Measurements from ENCODE around the gene MYLK. TPM values are rescaled to one million over a fixed set of nuclear protein-coding genes. Genes with fewer than 3 reads are reported as not detected.
A peak's percentile ranks its signal among the peaks of the same experiment; 100 is the strongest.

The MYLK gene, protein sequence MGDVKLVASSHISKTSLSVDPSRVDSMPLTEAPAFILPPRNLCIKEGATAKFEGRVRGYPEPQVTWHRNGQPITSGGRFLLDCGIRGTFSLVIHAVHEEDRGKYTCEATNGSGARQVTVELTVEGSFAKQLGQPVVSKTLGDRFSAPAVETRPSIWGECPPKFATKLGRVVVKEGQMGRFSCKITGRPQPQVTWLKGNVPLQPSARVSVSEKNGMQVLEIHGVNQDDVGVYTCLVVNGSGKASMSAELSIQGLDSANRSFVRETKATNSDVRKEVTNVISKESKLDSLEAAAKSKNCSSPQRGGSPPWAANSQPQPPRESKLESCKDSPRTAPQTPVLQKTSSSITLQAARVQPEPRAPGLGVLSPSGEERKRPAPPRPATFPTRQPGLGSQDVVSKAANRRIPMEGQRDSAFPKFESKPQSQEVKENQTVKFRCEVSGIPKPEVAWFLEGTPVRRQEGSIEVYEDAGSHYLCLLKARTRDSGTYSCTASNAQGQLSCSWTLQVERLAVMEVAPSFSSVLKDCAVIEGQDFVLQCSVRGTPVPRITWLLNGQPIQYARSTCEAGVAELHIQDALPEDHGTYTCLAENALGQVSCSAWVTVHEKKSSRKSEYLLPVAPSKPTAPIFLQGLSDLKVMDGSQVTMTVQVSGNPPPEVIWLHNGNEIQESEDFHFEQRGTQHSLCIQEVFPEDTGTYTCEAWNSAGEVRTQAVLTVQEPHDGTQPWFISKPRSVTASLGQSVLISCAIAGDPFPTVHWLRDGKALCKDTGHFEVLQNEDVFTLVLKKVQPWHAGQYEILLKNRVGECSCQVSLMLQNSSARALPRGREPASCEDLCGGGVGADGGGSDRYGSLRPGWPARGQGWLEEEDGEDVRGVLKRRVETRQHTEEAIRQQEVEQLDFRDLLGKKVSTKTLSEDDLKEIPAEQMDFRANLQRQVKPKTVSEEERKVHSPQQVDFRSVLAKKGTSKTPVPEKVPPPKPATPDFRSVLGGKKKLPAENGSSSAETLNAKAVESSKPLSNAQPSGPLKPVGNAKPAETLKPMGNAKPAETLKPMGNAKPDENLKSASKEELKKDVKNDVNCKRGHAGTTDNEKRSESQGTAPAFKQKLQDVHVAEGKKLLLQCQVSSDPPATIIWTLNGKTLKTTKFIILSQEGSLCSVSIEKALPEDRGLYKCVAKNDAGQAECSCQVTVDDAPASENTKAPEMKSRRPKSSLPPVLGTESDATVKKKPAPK (N-terminal part only)
- under 1 TPM in 1 of 2 experiments, not detected in 1; 0.11 TPM for total RNA-seq

DNA sequence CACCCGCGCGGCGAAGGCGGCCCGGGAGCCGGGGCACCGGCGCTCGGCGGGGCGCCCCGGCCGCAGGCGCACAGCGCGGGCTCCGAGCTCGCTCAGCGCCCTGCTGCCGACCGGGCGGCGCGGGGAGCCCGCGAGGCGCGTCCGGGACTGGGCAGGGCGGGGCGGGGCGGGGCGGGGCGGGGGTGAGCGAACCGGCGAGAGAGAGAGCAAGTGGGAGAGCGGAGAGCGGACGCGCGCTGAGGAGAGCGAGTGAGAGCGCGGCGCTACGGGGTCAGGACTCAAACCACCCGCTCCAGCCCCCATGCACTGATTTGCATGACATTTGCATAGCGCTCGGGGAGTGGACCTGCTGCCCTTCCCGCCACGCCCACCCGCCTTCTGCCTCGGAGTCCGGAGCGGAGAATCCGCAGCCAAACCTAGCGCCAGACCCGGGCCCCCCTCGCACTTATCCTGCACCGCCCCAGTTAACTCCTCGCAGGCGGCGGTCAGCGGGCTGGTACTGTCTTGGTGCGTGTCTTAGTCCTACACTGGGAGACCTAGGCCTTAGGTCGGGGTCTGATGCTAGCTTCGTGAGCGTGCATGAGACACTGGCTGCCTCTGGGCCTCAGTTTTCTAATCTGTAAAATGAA lies at the start of gene MYLK:
Gene MYLK (minus strand): TSS at position 130 of the 629 bp plus-strand sequence. CDS start 90,491 bp downstream, outside the sequence.
- POLR2A ChIA-PET: interaction anchor here (1.0 kb wide), 1 partner anchor 77 kb away, joined by 3 read pairs; the partner anchor contains the start of gene CCDC14
- peak; percentile 91 for ATAC-seq (ENCODE audit: low read depth)
- H3K4me3 Mint-ChIP-seq: peak within 1 kb of the TSS; percentile 82
- peak; percentile 67 for DNase-seq
- H3K36me3 Mint-ChIP-seq: peaks cover 2% of the 10 kb centered on the region
- peaks cover 1% of the 10 kb centered on the region for H3K9me3 Mint-ChIP-seq
- H3K27ac Mint-ChIP-seq: no peak within 1 kb of the TSS
- H3K4me1 Mint-ChIP-seq: peaks cover 5% of the 10 kb centered on the region
- peaks cover 67% of the 10 kb centered on the region for H3K27me3 Mint-ChIP-seq

DNA sequence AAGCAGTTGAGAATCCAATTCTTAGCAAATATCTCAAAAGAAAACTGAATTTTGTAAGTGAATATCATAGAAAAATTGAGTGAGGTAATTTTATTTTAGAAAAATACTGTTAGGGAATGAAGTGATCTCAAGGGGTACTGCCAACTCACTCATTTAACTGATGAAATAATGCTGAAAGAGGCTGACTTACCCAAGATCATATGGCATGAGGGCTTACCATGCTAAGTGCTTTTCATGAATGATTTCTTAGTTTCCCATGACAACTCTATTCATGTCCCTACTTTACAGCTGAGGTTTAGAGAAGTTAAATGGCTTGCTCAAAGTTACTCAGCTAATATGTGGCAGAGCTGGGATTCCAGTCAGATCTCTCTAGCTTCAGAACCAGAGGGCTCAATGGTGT lies 46.3 kb upstream of the MYLK start:
- H3K27me3 Mint-ChIP-seq: no peaks in the 10 kb centered on the region
- no peaks in the 10 kb centered on the region for H3K9me3 Mint-ChIP-seq
- H3K36me3 Mint-ChIP-seq: peaks cover 17% of the 10 kb centered on the region
- no peak for DNase-seq
- H3K4me3 Mint-ChIP-seq: no peak overlapping the region
- no peaks in the 10 kb centered on the region for H3K4me1 Mint-ChIP-seq
- no peak overlapping the region for H3K27ac Mint-ChIP-seq
- no peak for ATAC-seq (ENCODE audit: low read depth)
- POLR2A ChIA-PET: no interaction called here

DNA sequence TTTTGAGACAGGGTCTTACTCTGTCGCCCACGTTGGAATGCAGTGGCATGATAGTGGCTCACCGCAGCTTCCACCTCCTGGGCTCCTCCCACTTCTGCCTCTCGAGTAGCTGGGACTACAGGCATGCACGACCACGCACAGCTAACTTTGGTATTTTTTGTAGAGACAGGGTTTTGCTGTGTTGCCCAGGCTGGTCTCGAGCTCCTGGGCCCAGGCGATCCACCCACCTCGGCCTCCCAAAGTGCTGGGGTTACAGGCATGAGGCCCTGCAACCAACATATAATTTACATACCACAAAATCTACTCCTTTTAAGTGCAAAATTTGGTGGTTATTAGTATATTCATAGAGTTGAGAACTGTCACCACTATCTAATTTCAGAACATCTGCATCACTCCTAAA lies 45.2 kb upstream of the MYLK start:
- Mint-ChIP-seq H3K36me3 (peaks cover 26% of the 10 kb centered on the region), H3K27ac (no peak overlapping the region), H3K27me3 (no peaks in the 10 kb centered on the region), H3K4me3 (no peak overlapping the region), H3K9me3 (no peaks in the 10 kb centered on the region), H3K4me1 (no peaks in the 10 kb centered on the region)
- POLR2A ChIA-PET: no interaction called here
- ATAC-seq (ENCODE audit: low read depth) (no peak), DNase-seq (no peak)

DNA sequence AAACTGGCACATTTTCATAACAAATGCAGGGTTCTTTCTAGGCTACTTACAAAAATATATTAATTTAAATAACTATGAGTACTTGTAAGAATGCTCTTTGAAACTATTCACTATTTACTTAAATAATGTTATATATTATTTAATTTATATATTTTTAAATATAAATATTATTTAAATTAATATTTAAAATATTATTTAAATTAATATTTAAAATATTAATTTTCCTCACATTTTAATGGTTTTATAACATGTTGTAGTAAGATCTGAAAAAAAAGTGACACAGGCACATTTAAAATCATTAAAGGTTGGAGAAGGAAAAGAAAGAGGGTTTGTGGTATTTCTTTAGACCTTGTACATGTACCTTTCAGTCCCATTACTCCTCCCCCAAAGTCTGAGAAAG lies 42.3 kb upstream of the MYLK start:
- no peaks in the 10 kb centered on the region for H3K4me1 Mint-ChIP-seq
- H3K27ac Mint-ChIP-seq: no peak overlapping the region
- POLR2A ChIA-PET: no interaction called here
- no peaks in the 10 kb centered on the region for H3K27me3 Mint-ChIP-seq
- peaks cover 12% of the 10 kb centered on the region for H3K9me3 Mint-ChIP-seq
- DNase-seq (no peak), ATAC-seq (ENCODE audit: low read depth) (no peak)
- H3K36me3 Mint-ChIP-seq: peaks cover 47% of the 10 kb centered on the region
- H3K4me3 Mint-ChIP-seq: no peak overlapping the region

DNA sequence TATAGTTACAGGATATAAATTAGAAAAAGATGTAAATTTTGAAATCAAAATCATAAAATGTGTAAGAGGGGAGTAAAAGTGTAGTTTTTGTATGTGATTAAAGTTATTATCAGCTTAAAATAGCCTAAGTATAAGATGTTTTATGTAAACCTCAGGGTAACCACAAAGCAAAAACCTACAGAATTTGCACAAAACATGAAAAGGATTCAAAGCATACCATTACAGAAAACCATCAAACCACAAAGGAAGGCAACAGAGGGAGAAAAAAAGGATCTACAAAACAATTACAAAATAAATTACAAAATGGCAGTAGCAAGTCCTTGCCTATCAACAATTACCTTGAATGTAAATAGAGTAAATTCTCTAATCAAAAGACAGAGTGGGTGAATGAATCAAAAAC lies 36.7 kb upstream of the MYLK start:
- Mint-ChIP-seq H3K9me3 (peaks cover 26% of the 10 kb centered on the region), H3K4me1 (peaks cover 6% of the 10 kb centered on the region), H3K27ac (no peak overlapping the region), H3K36me3 (peaks cover 71% of the 10 kb centered on the region), H3K27me3 (no peaks in the 10 kb centered on the region), H3K4me3 (no peak overlapping the region)
- no peak for DNase-seq
- POLR2A ChIA-PET: no interaction called here
- no peak for ATAC-seq (ENCODE audit: low read depth)

DNA sequence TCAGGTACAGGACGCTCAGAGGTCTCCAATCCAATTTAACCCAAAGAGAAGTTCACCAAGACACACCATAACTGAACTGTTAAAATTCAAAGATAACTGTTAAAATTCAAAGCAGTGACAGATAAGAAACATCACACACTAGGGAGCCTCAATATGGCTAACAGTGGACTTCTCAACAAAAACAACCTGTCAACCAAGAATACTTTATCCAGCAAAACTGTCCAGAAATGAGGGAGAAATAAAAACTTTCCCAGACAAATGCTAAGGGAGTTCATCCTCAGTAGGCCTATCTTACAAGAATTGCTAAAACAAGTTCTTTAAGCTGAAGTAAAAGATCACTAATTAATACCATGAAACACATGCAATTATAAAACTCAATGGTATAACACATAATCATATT lies 36.3 kb upstream of the MYLK start:
- no peaks in the 10 kb centered on the region for H3K27me3 Mint-ChIP-seq
- H3K9me3 Mint-ChIP-seq: peaks cover 26% of the 10 kb centered on the region
- no peak overlapping the region for H3K27ac Mint-ChIP-seq
- H3K4me3 Mint-ChIP-seq: no peak overlapping the region
- no peak for ATAC-seq (ENCODE audit: low read depth)
- DNase-seq: no peak
- H3K36me3 Mint-ChIP-seq: peaks cover 70% of the 10 kb centered on the region
- H3K4me1 Mint-ChIP-seq: peaks cover 6% of the 10 kb centered on the region
- POLR2A ChIA-PET: no interaction called here

DNA sequence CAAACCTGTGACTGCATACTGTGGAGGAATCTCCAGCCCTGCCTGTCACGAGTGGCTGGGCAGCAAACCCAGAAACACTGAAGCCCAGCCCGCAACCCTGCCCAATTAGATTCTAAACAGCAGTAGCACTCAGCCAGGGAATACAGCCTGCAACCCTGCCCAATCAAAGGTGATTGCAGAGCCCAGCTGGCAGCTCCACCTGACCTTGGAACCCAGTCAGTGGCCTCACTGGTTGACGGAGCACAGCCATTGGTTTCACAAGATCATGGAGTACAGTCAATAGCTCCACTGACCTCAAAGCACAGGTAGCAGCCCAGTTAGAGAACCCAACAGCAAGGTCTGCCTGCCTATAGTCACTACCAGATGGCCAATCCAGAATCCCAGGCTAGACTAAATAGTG lies 35.2 kb upstream of the MYLK start:
- H3K9me3 Mint-ChIP-seq: peaks cover 26% of the 10 kb centered on the region
- H3K27me3 Mint-ChIP-seq: no peaks in the 10 kb centered on the region
- POLR2A ChIA-PET: no interaction called here
- no peak for ATAC-seq (ENCODE audit: low read depth)
- H3K4me1 Mint-ChIP-seq: peaks cover 6% of the 10 kb centered on the region
- no peak for DNase-seq
- H3K4me3 Mint-ChIP-seq: no peak overlapping the region
- H3K36me3 Mint-ChIP-seq: peaks cover 67% of the 10 kb centered on the region
- H3K27ac Mint-ChIP-seq: no peak overlapping the region

DNA sequence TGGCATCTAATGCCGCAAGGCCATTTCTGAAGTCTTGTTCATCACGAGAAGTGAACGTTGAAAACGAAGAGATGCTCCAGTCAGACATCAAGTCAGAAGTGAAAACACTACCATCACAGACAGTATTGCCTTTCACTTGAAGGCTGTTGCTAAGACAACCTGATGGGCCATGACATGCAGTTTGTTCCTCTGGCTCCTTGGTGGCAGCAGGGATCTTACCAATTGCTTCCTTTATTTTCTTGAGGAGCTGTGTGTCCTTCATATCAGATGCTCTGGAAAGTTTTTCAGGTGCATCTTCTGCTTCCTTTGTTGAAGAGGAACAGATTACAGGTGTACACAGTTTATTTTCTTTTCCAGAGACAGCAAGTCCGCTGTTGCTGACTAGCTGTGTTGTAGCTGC lies 30.7 kb upstream of the MYLK start:
- peaks cover 26% of the 10 kb centered on the region for H3K36me3 Mint-ChIP-seq
- H3K9me3 Mint-ChIP-seq: peaks cover 3% of the 10 kb centered on the region
- H3K4me1 Mint-ChIP-seq: no peaks in the 10 kb centered on the region
- no peak for ATAC-seq (ENCODE audit: low read depth)
- no peak overlapping the region for H3K27ac Mint-ChIP-seq
- POLR2A ChIA-PET: no interaction called here
- DNase-seq: no peak
- H3K4me3 Mint-ChIP-seq: no peak overlapping the region
- no peaks in the 10 kb centered on the region for H3K27me3 Mint-ChIP-seq

DNA sequence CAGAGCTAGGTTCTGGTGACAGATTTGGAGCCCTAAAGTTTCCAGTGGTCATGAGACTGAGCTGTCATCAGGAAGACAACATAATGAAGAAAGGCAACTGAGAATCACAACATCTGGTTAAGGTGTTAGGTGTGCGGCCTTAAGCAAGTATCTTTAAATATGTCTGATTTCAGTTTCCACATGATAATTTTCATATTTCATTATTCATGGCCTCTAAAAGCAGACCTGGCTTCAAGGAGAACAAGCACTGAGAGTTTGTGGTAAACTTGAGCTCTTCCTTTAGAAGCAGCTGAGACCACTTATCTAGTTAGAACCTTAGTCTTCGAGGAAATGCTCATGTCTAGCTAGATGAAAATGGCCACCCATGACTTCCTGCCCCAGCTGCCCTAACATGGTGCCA lies 25.7 kb upstream of the MYLK start:
- DNase-seq: no peak
- Mint-ChIP-seq H3K27ac (no peak overlapping the region), H3K36me3 (peaks cover 2% of the 10 kb centered on the region), H3K27me3 (no peaks in the 10 kb centered on the region), H3K4me3 (no peak overlapping the region), H3K9me3 (no peaks in the 10 kb centered on the region), H3K4me1 (no peaks in the 10 kb centered on the region)
- POLR2A ChIA-PET: no interaction called here
- ATAC-seq (ENCODE audit: low read depth): no peak

DNA sequence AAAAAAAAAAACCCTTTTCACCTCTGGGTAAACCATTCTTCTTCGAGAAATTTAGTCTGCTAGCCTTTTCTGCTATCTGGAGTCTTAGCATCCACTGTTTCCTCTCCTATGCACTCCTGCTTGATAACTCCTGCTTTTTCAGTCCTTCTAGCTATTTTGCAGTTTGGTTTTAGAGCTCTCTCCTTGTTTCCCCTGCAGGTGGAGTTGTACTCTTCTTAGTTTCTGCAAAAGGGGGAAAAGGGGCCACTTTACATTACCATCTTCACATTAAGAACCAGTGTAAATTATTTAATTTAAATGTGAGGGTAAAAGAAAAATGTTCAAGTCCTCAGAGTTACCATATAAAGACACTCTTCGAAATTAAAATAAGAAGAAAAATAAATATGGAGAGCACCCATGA lies 23.6 kb upstream of the MYLK start:
- H3K4me1 Mint-ChIP-seq: no peaks in the 10 kb centered on the region
- no peaks in the 10 kb centered on the region for H3K9me3 Mint-ChIP-seq
- no peak overlapping the region for H3K27ac Mint-ChIP-seq
- H3K27me3 Mint-ChIP-seq: no peaks in the 10 kb centered on the region
- no peak for DNase-seq
- POLR2A ChIA-PET: interaction anchor here (0.7 kb wide), 1 partner anchor 225 kb away, joined by 3 read pairs; no protein-coding TSS in a partner anchor
- no peaks in the 10 kb centered on the region for H3K36me3 Mint-ChIP-seq
- H3K4me3 Mint-ChIP-seq: no peak overlapping the region
- ATAC-seq (ENCODE audit: low read depth): no peak

DNA sequence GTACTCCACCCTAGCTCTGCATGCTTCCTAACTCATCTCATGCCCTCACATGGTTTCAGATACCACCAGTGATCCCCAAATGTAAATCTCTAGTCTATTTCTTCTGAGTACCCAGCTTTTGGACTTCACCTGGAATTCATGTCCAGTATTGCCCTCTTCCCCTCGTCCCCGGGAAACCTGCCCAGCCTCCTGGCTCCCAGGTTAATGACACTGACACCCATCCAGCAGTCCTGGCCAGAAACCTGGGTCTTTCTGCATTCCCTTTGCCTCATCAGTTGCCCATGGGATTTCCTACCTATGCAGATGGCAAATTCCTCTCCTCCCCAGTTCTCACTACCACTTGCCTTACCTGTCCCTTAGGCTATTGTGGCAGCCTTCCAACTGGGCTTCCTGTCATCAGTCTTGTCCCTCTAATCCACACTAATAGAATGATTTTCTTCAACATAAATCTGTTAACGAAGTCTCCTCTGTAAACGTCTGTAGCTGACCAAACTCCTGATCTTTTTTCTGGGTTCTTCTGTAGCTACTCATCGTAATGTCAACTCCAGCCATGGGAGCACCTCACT lies 15.3 kb upstream of the MYLK start:
- POLR2A ChIA-PET: no interaction called here
- no peak for ATAC-seq (ENCODE audit: low read depth)
- H3K27ac Mint-ChIP-seq: no peak overlapping the region
- H3K4me1 Mint-ChIP-seq: no peaks in the 10 kb centered on the region
- DNase-seq: no peak
- peaks cover 22% of the 10 kb centered on the region for H3K27me3 Mint-ChIP-seq
- no peak overlapping the region for H3K4me3 Mint-ChIP-seq
- H3K9me3 Mint-ChIP-seq: no peaks in the 10 kb centered on the region
- H3K36me3 Mint-ChIP-seq: no peaks in the 10 kb centered on the region

DNA sequence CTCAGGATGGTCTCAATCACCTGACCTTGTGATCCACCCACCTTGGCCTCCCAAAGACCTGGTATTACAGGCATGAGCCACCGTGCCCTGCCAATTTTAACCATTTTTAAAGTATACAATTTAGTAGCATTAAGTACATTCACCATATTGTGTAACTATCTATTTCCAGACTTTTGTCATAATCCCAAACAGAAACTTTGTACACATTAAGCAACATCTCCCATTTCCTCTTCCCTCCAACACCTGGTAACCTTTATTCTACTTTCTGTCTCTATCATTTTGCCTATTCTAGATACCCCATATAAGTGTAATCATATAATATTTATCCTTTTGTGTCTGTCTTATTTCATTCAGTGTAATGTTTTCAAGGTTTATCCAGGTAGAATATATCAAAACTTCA lies 8.9 kb upstream of the MYLK start:
- no peaks in the 10 kb centered on the region for H3K4me1 Mint-ChIP-seq
- DNase-seq (no peak), ATAC-seq (ENCODE audit: low read depth) (no peak)
- H3K27me3 Mint-ChIP-seq: peaks cover 24% of the 10 kb centered on the region
- H3K9me3 Mint-ChIP-seq: peaks cover 11% of the 10 kb centered on the region
- H3K36me3 Mint-ChIP-seq: peaks cover 4% of the 10 kb centered on the region
- no peak overlapping the region for H3K27ac Mint-ChIP-seq
- POLR2A ChIA-PET: no interaction called here
- H3K4me3 Mint-ChIP-seq: no peak overlapping the region

DNA sequence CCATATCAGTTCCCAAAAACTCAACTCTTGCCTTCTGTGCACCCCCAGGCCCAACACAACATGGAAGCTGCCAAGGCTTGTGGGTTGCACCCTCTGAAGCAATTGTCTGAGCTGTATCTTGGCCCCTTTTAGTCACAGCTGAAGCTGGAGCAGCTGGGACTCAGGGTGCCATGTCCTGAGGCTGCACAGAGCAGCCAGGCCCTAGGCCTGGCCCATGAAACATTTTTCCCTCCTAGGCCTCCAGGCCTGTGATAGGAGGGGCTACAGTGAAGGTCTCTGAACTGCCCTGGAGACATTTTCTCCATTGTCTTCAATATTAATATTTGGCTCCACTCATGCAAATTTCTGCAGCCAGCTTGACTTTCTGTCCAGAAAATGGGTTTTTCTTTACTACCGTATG lies 8.1 kb upstream of the MYLK start:
- DNase-seq: no peak
- Mint-ChIP-seq H3K27ac (no peak overlapping the region), H3K4me1 (no peaks in the 10 kb centered on the region), H3K4me3 (no peak overlapping the region), H3K9me3 (peaks cover 11% of the 10 kb centered on the region), H3K27me3 (peaks cover 31% of the 10 kb centered on the region), H3K36me3 (peaks cover 4% of the 10 kb centered on the region)
- no peak for ATAC-seq (ENCODE audit: low read depth)
- POLR2A ChIA-PET: no interaction called here

All from activated naive CD8-positive, alpha-beta T cell treated with anti-CD3 and anti-CD28 coated beads, Interleukin-2, amount 10 ng/mL, durations not matched to agents 7 days and 5 days (primary cell).